HG03064 (cell line): ENCODE measurements around the gene DMRT1.

Experiments
- ATAC-seq: cut with Tn5 transposase; IDR thresholded peaks from one replicate; pipeline ENCODE4 v1.9.1; 2021; ENCODE audit warnings: low read depth; ENCODE audit not compliant: unreplicated experiment

Gene DMRT1

DNA sequence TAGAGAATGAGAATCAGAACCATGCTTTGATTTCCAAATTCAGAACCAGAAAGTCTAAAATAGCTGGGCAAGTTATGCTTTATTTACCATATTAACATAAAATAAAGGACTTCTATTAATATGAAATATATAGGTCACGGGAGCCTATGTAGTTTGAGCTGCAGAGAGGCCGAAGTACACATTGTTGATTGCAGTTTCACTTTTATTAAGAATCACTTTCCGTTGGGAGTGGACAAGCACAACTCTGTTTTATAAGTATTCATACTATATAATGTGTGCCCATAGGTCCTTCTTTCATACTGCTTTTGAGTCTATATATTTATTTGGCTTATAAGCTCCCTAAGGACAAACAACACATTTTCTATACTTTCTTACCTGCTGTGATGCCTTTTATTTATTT lies 76.2 kb downstream of the DMRT1 start:
- no peak for ATAC-seq

- ATAC-seq: no peak
Measured at GRCh38 chr9:920927-921326, 79.4 kb downstream of the DMRT1 start.

DNA sequence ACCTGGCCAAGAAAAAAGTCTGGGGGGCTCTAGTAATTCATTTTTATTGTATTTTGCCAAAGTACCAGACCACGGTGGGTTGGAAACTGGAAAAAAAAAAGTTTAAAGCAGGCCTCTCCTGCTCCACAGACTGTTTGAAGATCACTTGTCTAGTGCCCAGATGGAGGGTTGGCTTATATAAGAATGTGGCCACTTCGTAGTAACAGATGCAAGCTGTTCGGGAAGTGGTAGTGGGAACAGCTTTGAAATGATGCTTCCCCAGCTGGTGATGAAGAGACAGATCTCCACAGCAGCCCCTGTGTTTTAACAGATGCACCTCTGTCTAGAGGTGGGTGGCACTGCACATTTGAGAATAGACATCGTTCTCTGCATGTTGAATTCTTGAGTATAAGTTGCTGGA lies 80.7 kb downstream of the DMRT1 start:
- ATAC-seq: no peak

DNA sequence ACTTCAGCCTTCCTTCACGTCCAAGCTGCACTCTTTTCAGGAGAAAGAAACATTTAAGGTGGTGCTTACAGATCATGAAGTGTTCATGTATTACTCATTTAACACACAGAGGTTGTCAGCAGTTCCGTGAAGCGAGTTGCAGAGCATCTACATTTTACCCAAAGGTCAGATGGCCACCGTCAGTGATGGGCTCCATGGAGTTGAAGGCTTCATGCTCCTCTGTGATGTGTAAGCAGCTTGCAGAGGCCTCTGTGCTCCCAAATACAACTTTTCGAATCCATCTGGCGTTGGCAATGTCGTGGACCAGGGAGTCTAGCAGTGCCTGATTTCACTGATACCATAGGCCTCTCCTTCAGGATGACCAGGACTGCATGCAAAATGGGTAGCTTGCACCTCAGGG lies 81.2 kb downstream of the DMRT1 start:
- no peak for ATAC-seq

DNA sequence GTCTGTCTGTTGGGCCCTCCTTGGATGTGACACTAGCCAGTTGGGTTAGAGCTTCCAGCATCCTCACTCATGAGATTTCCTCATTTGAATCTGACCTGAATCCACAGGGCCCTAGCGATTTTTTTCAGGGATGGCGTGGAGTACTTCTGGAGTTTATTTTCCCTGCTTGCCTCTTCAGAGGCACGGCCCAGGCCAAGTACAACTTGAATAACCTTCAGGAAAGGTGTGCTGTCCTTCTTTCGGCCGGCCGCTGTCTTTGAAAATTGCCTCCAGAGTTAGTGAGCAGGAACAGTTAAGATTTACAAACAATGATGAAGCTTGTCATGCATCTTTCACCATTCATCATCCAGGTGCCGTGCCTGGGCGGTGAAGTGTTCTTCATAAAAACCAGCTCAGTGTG lies 85.5 kb downstream of the DMRT1 start:
- ATAC-seq: no peak

DNA sequence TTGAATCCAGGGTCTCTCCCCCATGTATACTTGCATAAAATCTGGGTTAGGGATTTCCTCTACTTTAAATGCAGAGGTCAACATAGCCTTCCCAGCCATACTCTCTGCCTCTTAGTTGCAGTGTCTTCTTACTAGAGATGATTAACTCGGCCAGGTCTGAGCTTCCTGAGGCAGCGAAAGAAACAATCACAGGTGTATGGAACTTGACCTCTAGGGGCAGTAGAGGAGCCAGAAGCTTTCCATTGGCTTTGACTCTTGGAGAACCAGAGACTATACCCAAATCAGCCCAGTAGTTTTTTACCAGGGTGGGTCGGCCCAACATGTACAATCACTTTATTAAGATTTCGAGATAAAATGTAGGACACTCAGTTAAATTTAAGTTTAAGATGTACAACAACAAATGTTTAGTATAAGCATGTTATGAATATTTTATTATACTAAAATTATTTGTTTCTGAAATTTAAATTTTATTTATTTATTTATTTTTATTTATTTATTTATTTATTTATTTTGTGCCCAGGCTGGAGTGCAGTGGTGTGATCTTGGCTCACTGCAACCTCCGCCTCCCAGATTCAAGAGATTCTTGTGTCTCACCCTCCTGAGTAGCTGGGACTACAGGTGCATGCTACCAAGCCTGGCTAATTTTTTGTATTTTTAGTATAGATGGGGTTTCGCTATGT lies 87.0 kb downstream of the DMRT1 start:
- no peak for ATAC-seq

DNA sequence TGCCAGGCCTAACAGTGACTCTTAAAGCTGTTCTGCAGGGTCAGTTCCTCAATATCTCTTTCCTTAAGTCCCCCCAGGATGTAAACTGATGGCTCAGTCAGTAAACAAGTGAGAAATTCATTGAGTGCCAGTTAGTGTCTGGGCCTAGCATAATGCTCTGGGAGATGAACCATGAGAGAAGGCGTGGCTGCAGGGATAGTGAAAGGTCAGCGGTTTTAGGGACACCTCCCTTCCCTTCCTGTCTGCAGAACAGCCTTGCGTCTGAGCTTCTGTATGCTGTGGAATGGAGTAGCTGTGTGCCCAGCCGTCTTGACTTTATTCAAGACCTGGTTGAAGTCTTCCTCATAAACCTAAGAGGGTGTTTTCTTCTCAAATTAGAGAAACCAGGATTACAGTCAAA lies 88.2 kb downstream of the DMRT1 start:
- no peak for ATAC-seq

DNA sequence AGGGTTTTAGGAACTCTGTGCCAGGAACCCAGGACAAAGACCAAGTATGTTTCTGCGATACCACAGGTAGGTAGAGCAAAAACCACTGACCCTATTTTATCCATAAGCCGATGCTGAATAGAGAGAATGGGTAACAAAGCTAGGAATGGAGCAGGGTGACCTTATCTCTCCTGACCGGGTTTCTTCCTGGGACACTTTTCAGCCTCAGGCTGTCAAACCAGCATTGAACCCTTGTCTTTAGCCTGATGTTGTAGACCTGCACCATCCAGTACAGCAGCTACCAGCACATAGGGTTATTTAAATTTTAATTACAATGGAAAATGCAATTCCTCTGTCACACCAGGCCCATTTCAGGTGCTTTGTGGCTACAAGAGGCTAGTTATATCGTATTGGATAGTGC lies 91.9 kb downstream of the DMRT1 start:
- no peak for ATAC-seq

- ATAC-seq: no peak
Measured at GRCh38 chr9:935348-935965, 94.0 kb downstream of the DMRT1 start.

- no peak for ATAC-seq
Measured at GRCh38 chr9:942805-943580, 101.5 kb downstream of the DMRT1 start.

- no peak for ATAC-seq
Measured at GRCh38 chr9:947985-948384, 106.5 kb downstream of the DMRT1 start.

- no peak for ATAC-seq
Measured at GRCh38 chr9:948497-948896, 107.0 kb downstream of the DMRT1 start.

- no peak for ATAC-seq
Measured at GRCh38 chr9:950139-950538, 108.6 kb downstream of the DMRT1 start.

GRCh38 chr9:952546-952945 lies 111.0 kb downstream of the DMRT1 start:
- no peak for ATAC-seq

GRCh38 chr9:959105-959504 lies 117.6 kb downstream of the DMRT1 start:
- no peak for ATAC-seq

DNA sequence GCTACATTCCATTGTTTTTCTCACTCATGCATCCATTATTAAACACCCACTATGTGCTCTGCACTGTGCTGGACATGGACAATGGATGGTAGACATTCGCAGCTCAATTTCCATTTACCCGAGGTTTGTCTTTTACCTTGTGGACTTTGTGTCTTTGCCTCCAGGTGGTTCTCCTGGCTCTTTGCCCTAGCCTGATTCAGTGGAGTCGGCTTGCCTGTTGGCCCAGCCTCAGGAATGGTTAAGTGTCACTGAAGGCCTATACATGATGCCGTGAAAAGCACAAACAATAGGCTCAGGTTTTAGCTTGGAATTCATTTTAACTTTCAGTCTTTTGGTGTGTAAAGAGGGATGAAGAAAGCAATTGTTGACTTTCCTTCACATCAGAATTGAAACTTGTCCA lies 118.4 kb downstream of the DMRT1 start:
- ATAC-seq: no peak

GRCh38 chr9:962023-962422 lies 120.5 kb downstream of the DMRT1 start:
- ATAC-seq: no peak

DNA sequence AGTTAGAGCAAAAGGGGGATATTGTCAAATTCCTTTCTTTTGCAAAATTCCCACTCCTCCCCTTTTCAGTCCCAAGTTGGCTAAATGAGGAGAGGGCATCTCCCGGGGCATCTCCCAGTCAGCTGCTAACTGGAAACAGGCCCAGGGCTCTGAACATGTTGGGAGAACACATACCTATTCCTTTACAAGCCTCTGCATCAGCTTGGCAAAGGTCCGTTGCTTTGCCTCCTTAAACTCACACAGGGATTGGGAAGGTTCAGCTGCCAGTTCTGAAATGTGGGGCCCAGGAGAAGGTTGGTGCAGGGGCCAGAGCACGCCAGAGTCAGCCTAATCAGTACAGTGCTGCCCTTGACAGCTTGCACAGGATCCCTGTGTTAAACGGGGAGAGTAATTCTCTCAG lies 124.0 kb downstream of the DMRT1 start:
- no peak for ATAC-seq

- no peak for ATAC-seq
Measured at GRCh38 chr9:966870-967269, 125.4 kb downstream of the DMRT1 start.

GRCh38 chr9:967436-967835 lies 125.9 kb downstream of the DMRT1 start:
- ATAC-seq: no peak

- ATAC-seq: no peak
Measured at GRCh38 chr9:967903-968641, 126.6 kb downstream of the DMRT1 start.
